Ishikawa (cell line): ENCODE data around the gene ATP10D.

Source experiments
- CEBPB ChIP-seq: IDR thresholded peaks from 2 replicates; pipeline ENCODE4 v1.6.1; 2012
- CREB1 ChIP-seq: IDR thresholded peaks from 2 replicates; pipeline ENCODE4 v1.6.1; 2012; ENCODE audit warnings: low read depth
- EGR1 ChIP-seq: IDR thresholded peaks from 2 replicates; pipeline ENCODE4 v1.6.1; 2012
- EP300 ChIP-seq: IDR thresholded peaks from 2 replicates; pipeline ENCODE4 v1.6.1; 2012; ENCODE audit warnings: borderline replicate concordance
- FOXM1 ChIP-seq: IDR thresholded peaks from 2 replicates; pipeline ENCODE4 v1.6.1; 2012; ENCODE audit warnings: low read depth, borderline replicate concordance
- NFIC ChIP-seq: IDR thresholded peaks from 2 replicates; pipeline ENCODE4 v1.6.1; 2012
- RAD21 ChIP-seq: IDR thresholded peaks from 2 replicates; pipeline ENCODE4 v1.6.1; 2012; ENCODE audit warnings: low read depth
- TAF1 ChIP-seq: IDR thresholded peaks from 2 replicates; pipeline ENCODE4 v1.6.1; 2012; ENCODE audit warnings: low read depth, mild to moderate bottlenecking
- TCF12 ChIP-seq: IDR thresholded peaks from 2 replicates; pipeline ENCODE4 v1.6.1; 2012; ENCODE audit warnings: low read depth
- TEAD4 ChIP-seq: IDR thresholded peaks from 2 replicates; pipeline ENCODE4 v1.6.1; 2012
- YY1 ChIP-seq: IDR thresholded peaks from 2 replicates; pipeline ENCODE4 v1.6.1; 2012; ENCODE audit warnings: low read depth
- ZBTB7A ChIP-seq: IDR thresholded peaks from 2 replicates; pipeline ENCODE4 v1.6.1; 2012; ENCODE audit warnings: low read depth
- TF ChIP-seq, protein P1 (sequence below): IDR thresholded peaks from 2 replicates; pipeline ENCODE4 v1.6.1; 2012
- TF ChIP-seq, protein P2 (sequence below): IDR thresholded peaks from 2 replicates; pipeline ENCODE4 v1.6.1; 2012
- TF ChIP-seq, protein P3 (sequence below): IDR thresholded peaks from 2 replicates; pipeline ENCODE4 v1.6.1; 2012; ENCODE audit warnings: low read depth, mild to moderate bottlenecking

Gene ATP10D

DNA sequence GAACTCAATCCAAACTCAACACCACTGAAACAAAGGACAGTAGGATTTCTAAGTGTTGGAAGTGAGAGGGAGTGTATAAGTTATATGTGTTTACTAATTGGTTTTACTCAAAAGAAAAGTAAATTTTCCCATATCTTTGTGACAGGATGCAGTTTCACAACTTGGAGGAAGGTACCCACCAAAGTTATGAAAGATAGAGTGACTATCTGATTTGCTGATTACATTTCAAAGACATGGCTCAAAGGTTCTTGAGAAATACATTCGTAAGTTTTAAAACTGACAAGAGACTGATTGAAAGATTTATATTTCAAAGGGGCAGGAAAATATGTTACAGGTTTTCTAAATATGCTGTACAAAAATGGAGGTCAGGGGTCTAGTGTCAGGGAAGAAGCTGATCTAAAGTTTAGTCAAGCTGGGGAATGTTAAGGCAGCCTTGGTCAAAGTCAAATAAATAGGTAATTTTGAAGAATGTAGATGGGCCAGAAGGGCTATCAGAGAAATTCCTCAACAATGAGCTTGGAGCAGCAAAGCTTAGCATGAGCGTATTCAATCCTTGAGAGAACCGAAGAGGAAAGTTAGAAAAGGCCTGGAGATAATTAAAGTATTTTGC is 11.8 kb upstream of the ATP10D start:
- TF ChIP-seq FOXM1 (no peak), CREB1 (no peak), TAF1 (no peak), TEAD4 (no peak), EP300 (no peak), CEBPB (no peak), ZBTB7A (no peak), RAD21 (no peak), NFIC (no peak), TCF12 (no peak), EGR1 (no peak), YY1 (no peak)
- TF ChIP-seq, protein P1, sequence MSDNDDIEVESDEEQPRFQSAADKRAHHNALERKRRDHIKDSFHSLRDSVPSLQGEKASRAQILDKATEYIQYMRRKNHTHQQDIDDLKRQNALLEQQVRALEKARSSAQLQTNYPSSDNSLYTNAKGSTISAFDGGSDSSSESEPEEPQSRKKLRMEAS = no peak
- TF ChIP-seq, protein P2, sequence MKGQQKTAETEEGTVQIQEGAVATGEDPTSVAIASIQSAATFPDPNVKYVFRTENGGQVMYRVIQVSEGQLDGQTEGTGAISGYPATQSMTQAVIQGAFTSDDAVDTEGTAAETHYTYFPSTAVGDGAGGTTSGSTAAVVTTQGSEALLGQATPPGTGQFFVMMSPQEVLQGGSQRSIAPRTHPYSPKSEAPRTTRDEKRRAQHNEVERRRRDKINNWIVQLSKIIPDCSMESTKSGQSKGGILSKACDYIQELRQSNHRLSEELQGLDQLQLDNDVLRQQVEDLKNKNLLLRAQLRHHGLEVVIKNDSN = no peak
- TF ChIP-seq, protein P3, sequence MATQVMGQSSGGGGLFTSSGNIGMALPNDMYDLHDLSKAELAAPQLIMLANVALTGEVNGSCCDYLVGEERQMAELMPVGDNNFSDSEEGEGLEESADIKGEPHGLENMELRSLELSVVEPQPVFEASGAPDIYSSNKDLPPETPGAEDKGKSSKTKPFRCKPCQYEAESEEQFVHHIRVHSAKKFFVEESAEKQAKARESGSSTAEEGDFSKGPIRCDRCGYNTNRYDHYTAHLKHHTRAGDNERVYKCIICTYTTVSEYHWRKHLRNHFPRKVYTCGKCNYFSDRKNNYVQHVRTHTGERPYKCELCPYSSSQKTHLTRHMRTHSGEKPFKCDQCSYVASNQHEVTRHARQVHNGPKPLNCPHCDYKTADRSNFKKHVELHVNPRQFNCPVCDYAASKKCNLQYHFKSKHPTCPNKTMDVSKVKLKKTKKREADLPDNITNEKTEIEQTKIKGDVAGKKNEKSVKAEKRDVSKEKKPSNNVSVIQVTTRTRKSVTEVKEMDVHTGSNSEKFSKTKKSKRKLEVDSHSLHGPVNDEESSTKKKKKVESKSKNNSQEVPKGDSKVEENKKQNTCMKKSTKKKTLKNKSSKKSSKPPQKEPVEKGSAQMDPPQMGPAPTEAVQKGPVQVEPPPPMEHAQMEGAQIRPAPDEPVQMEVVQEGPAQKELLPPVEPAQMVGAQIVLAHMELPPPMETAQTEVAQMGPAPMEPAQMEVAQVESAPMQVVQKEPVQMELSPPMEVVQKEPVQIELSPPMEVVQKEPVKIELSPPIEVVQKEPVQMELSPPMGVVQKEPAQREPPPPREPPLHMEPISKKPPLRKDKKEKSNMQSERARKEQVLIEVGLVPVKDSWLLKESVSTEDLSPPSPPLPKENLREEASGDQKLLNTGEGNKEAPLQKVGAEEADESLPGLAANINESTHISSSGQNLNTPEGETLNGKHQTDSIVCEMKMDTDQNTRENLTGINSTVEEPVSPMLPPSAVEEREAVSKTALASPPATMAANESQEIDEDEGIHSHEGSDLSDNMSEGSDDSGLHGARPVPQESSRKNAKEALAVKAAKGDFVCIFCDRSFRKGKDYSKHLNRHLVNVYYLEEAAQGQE = no peak

DNA sequence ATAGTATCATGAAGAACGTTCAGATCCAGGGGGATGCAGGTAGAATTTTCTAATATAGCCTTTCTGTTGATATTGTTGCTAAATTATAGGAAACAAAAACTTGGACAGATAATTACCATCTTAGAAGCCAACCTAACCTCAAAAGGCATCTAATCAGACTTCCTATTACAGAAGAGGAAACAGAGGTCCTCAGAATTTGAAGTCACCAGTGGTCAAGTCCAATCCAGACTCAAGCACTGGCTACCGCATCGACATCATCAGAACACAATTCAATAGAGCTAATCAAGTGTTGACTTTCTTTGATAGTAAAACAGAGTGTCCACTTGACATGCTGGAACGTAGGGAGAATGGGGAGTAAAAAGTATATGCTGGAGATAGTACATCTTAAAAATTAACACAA is 10.3 kb upstream of the ATP10D start:
- TF ChIP-seq TAF1 (no peak), ZBTB7A (no peak), FOXM1 (no peak), NFIC (no peak), YY1 (no peak), CREB1 (no peak), TEAD4 (no peak), RAD21 (no peak), EGR1 (no peak), TCF12 (no peak), CEBPB (no peak), EP300 (no peak)
- TF ChIP-seq, protein P1 = no peak
- TF ChIP-seq, protein P3 = no peak
- TF ChIP-seq, protein P2 = no peak

DNA sequence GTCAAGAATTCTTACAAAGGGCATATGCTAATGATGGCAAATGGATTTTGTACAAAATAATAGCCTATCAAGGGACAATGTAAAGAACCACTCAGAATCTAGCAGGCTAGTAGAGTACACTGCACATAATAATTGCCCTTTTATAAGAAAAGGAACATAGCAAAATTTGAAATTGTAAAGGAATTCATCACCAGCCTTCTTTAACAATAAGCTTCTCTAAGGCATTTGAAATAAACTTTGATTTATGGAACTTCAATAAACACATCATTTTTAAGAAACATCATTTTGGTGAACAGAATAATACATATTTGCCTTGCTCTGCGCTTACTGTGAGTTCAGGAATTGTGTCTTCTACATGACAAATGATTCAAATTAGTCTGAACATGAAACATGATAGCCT is 9.7 kb upstream of the ATP10D start:
- TF ChIP-seq ZBTB7A (no peak), TEAD4 (no peak), TCF12 (no peak), YY1 (no peak), RAD21 (no peak), NFIC (no peak), CREB1 (no peak), CEBPB (no peak), FOXM1 (no peak), EP300 (no peak), EGR1 (no peak), TAF1 (no peak)
- TF ChIP-seq, protein P1 = no peak
- TF ChIP-seq, protein P2 = no peak
- TF ChIP-seq, protein P3 = no peak

DNA sequence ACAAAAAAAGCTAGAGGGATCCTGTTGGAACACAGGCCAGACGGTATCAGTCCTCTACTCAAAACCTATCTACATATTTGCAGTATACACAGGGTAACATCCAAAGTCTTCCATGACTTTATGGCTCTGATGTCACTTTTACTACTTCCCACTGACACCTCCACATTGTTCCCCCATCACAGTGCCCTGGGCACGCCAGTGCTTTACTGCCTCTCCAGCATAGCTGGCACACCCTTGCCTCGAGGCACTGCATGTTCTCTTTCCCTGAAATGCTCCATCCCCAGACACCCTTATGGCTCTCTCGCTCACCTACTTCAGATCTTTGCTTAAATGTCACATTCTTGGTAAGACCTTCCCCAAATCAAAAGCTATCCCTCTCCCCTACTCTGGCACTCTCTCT is 6.3 kb upstream of the ATP10D start:
- TF ChIP-seq CREB1 = no peak
- TF ChIP-seq YY1 = no peak
- no peak for TF ChIP-seq FOXM1
